ENCODE results near the gene GOLPH3L. TPM values are rescaled to one million over a fixed set of nuclear protein-coding genes. Genes with fewer than 3 reads are reported as not detected.

The GOLPH3L gene
- total and polyA plus RNA-seq, 4 donors = 6.0 to 11.3 (median 7.5) TPM

GRCh38 chr1:150692720-150693119, 4.2 kb downstream of the GOLPH3L start:
- Histone ChIP-seq H3K4me3 (ENCODE audit: low read depth in 1 of 3, low read length in 3 of 3) (no peak overlapping the region), H3K27ac (ENCODE audit: low read depth in 1 of 2, low read length in 2 of 2) (no peak overlapping the region), H3K4me1 (ENCODE audit: control insufficient read depth in 4 of 4, insufficient read depth in 4 of 4, low read length in 3 of 4) (peaks cover 3 to 9% (median 6%) of the 10 kb centered on the region in 4 donors), H3K27me3 (ENCODE audit: control insufficient read depth in 4 of 4, insufficient read depth in 4 of 4, low read length in 3 of 4) (no peaks in the 10 kb centered on the region), H3K9me3 (ENCODE audit: control insufficient read depth in 4 of 4, low read length in 3 of 4) (no peaks in the 10 kb centered on the region), H3K9ac (ENCODE audit: low read depth in 1 of 2, low read length in 2 of 2) (no peak overlapping the region), H3K36me3 (ENCODE audit: control insufficient read depth in 4 of 4, insufficient read depth in 3 of 4, low read depth in 1 of 4, low read length in 3 of 4) (peaks cover 7 to 34% (median 12%) of the 10 kb centered on the region in 4 donors)
- WGBS = 86% methylated on average over 3 of the region's 3 CpGs
- no peak for TF ChIP-seq ZBTB33 (IDR thresholded peaks at IDR 0.05)
- TF ChIP-seq YY1 (IDR thresholded peaks at IDR 0.05) = no peak
- TF ChIP-seq, protein P1, sequence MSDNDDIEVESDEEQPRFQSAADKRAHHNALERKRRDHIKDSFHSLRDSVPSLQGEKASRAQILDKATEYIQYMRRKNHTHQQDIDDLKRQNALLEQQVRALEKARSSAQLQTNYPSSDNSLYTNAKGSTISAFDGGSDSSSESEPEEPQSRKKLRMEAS (IDR thresholded peaks at IDR 0.05) = no peak
- TF ChIP-seq RAD21 (IDR thresholded peaks at IDR 0.05) = no peak
- no peak for TF ChIP-seq HNF4A (conservative IDR thresholded peaks at IDR 0.05)
- no peak for TF ChIP-seq GABPA (IDR thresholded peaks at IDR 0.05 in 1 of 2, conservative IDR thresholded peaks at IDR 0.05 in 1 of 2)
- TF ChIP-seq RXRA (IDR thresholded peaks at IDR 0.05) = no peak
- TF ChIP-seq, protein P2, sequence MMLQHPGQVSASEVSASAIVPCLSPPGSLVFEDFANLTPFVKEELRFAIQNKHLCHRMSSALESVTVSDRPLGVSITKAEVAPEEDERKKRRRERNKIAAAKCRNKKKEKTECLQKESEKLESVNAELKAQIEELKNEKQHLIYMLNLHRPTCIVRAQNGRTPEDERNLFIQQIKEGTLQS (IDR thresholded peaks at IDR 0.05) = no peak
- TF ChIP-seq SP1 (IDR thresholded peaks at IDR 0.05) = no peak
- TF ChIP-seq EGR1 (IDR thresholded peaks at IDR 0.05; ENCODE audit: low read depth in 2 of 2) = no peak
- no peak for TF ChIP-seq HNF4G (IDR thresholded peaks at IDR 0.05)
- TF ChIP-seq JUND (IDR thresholded peaks at IDR 0.05) = no peak
- TF ChIP-seq, protein P3, sequence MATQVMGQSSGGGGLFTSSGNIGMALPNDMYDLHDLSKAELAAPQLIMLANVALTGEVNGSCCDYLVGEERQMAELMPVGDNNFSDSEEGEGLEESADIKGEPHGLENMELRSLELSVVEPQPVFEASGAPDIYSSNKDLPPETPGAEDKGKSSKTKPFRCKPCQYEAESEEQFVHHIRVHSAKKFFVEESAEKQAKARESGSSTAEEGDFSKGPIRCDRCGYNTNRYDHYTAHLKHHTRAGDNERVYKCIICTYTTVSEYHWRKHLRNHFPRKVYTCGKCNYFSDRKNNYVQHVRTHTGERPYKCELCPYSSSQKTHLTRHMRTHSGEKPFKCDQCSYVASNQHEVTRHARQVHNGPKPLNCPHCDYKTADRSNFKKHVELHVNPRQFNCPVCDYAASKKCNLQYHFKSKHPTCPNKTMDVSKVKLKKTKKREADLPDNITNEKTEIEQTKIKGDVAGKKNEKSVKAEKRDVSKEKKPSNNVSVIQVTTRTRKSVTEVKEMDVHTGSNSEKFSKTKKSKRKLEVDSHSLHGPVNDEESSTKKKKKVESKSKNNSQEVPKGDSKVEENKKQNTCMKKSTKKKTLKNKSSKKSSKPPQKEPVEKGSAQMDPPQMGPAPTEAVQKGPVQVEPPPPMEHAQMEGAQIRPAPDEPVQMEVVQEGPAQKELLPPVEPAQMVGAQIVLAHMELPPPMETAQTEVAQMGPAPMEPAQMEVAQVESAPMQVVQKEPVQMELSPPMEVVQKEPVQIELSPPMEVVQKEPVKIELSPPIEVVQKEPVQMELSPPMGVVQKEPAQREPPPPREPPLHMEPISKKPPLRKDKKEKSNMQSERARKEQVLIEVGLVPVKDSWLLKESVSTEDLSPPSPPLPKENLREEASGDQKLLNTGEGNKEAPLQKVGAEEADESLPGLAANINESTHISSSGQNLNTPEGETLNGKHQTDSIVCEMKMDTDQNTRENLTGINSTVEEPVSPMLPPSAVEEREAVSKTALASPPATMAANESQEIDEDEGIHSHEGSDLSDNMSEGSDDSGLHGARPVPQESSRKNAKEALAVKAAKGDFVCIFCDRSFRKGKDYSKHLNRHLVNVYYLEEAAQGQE (IDR thresholded peaks at IDR 0.05) = no peak
- TF ChIP-seq NR2F2 (IDR thresholded peaks at IDR 0.05) = no peak
- no peak for TF ChIP-seq FOXA2 (IDR thresholded peaks at IDR 0.05)
- no peak for TF ChIP-seq CTCF (IDR thresholded peaks at IDR 0.05; ENCODE audit: low read depth, low read length, missing input control)
- TF ChIP-seq TAF1 (conservative IDR thresholded peaks at IDR 0.05) = no peak
- no peak for DNase-seq (ENCODE audit: low spot score)
